Stimulated activated naive CD4-positive, alpha-beta T cell treated with Interleukin-2 at 50 U/mL for 16 hours (primary cell): ENCODE data around the gene NUDT1.

Source experiments
- DNase-seq: peaks from one replicate; lab custom pipeline; 2025; lab: John Stamatoyannopoulos, UW

NUDT1 gene

DNA sequence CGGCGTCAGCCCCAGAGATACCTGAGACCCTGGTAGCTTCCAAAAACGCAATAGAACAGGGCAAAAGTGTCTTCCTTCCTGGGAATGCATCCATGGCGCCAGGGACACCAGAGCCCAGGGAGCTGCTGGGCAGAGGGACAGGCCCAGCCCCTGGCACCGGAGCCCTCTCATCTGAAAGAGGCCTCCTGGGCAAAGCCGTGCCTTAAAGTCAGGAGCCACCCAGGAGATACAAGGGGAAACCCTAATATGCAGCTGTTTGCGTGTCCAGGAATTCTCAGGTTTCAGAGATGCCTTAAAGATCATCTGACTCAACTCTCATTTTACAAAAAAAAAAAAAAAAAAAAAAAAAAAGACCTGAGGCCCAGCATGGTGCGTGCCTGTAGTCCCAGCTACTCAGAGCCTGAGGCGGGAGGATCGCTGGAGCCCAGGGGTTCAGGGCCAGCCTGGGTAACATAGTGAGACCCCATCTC lies 28.0 kb downstream of the NUDT1 start:
- no peak for DNase-seq

DNA sequence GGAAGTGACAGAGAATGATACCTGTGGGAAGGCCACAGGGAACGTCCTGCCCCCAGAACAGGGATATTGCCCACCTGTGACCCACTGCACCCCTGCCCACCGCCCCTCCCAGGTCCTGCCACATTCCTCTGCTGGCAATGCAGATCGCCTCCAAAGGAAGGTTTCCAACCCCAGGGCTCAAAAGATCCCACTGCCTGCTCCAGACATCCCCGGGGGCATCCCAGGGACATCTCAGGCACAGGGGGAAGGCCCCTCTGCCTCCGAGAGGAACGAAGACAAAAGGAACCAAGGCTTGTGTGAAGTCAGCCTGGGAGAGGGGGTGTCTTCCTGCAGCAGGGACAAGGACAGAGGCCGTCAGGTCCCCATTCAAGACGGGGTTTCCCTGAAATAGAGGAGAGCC lies 28.5 kb downstream of the NUDT1 start:
- no peak for DNase-seq

DNA sequence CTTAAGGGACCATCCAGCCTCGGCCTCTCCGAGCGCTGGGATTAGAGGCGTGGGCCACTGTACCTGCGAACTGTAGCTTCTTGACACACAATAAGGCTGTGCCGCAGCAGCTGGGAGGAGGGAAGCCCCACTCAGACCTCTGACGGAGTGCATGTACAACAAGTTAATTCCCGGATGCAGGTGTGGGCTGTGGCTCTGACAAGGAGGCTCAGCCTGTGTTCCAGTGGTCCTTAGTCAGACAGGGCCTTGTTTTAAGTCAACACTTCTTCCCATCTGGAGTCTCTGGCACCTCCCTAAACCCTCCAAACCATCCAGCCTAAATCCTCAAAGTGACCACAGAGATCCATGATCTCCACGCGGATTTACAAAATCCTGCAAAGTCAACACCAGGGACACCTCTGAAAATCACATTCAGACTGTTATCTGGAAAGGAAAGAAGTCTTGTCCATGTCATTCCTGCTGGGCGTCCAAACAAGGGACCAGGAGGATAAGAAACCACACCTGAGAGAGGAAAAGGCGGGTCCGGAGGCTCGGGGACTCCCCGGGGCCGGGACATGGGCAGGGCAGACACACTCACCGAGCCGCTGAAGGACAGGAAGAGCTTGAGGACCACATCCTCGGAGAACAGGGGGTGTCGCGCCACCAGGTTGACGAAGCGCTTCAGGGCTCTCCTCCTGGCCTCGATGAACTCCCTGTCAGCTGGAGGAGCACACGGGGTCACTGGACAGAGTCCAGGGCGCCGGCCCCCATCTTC lies 29.4 kb downstream of the NUDT1 start:
- DNase-seq: no peak

DNA sequence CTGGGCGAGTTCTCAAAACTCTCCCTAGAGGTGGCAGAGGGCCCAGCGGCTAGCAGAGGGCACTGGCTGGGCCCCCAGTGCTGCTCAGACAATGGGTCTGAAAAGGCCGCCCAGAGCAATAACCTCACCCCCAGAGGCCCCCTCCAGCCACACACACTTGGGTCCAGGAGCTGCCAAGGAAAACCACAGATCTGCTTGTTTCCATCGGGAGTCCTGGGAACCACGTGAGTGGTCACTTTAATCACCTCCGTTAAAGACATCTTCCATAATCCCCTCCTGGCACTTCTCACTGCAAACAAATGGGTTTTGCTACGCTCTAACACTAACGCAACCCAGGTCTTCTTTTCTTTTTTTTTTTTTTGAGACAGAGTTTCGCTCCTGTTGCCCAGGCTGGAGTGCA lies 30.0 kb downstream of the NUDT1 start:
- no peak for DNase-seq

DNA sequence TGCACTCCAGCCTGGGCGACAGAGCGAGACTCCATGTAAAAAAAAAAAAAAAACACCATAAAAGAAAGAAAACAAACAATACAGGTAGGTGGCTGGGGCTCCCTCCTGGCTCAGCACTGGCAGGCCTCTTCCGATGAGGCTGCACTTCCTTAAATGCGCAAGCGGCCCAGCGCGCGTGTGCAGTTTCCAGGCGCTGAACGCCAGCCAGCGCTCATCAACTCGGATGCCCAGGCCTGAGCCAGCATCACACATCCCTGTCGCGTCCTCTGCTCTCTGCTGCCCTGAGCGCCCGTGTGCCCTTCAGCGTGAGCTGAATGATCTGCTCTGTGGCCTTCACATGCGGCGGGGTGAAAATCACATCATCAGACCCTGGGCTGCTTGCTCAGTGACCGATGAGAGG lies 31.8 kb downstream of the NUDT1 start:
- DNase-seq: no peak

DNA sequence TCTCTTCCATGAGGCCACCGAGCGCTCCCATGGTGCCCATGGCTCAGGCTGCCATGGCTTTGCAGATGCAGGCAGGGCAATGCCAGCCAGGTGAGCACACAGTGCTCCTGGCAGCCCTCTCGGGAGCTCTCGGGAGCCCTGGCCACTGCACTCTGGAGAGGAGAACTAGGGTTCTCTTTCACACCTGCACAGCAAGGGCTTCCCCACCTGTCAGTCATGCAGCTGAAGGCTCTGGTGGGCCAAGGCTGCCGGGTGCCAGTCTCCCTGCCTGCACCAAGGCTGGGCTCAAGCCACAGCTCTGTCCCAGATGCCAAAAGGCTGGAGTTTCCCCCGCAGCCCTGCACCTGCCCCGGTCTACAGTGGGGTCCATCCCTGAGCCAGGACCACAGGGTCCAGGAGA lies 32.6 kb downstream of the NUDT1 start:
- DNase-seq: no peak

- no peak for DNase-seq
Observed at GRCh38 chr7:2275101-2275500, 33.1 kb downstream of the NUDT1 start.

- no peak for DNase-seq
Observed at GRCh38 chr7:2276107-2276506, 34.1 kb downstream of the NUDT1 start.

DNA sequence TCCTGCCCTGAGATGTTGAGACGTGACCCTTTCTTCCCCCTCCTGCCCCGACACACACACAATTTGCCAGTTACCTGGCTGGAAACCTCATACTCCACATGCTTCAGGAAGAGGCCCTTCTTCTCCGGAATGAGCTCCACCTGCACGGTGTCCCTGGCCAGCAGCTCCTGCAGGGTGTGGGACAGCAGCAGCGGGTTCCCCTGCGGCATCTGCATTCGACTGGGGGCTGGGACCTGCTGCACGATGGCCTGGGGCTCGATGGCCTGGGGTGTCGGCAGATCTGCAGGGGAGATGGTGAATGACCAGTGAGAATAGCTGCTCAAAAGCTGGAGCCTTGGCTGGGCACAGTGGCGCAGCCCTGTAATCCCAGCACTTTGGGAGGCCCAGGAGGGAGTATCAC lies 36.0 kb downstream of the NUDT1 start:
- DNase-seq: no peak

- no peak for DNase-seq
Observed at GRCh38 chr7:2279896-2280295, 37.9 kb downstream of the NUDT1 start.

DNA sequence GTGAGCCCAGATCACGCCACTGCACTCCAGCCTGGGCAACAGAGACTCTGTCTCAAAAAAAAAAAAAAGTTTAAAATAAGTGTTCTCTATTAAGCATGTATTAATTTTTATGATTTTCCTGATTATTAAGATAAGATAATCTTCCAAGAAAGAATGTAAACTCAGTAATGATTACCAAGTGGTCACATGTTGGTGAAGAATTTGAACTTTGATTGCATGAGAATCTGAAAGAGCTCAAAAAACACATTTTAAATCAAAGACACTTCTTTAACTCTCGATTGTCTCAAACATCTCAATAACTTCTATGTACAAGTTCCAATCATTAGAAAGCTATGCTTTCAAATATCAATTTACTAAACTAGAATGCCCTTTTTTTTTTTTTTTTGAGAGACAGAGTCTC lies 38.4 kb downstream of the NUDT1 start:
- no peak for DNase-seq

DNA sequence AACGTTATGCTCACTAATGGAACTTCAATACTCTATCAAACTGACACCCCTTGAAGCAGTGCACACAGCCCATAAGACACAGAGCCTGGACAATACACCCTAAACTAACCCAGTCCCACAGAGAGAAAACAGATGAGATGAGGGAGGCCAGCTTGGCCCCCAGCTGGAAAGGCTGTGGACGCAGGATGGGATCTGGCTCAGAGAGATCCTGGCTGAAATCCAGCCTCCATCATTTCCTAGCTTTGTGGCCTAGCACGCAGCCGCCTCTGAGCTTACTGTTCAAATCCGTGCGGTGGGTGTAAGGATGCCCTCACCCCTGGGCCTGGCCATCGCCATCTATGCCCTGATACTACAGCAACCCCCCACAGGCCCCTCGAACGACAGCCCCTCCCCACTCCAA lies 39.5 kb downstream of the NUDT1 start:
- no peak for DNase-seq

GRCh38 chr7:2282185-2282751 lies 40.2 kb downstream of the NUDT1 start:
- DNase-seq: no peak

GRCh38 chr7:2283074-2283473 lies 41.0 kb downstream of the NUDT1 start:
- no peak for DNase-seq

- DNase-seq: no peak
Observed at GRCh38 chr7:2287745-2288144, 45.7 kb downstream of the NUDT1 start.

DNA sequence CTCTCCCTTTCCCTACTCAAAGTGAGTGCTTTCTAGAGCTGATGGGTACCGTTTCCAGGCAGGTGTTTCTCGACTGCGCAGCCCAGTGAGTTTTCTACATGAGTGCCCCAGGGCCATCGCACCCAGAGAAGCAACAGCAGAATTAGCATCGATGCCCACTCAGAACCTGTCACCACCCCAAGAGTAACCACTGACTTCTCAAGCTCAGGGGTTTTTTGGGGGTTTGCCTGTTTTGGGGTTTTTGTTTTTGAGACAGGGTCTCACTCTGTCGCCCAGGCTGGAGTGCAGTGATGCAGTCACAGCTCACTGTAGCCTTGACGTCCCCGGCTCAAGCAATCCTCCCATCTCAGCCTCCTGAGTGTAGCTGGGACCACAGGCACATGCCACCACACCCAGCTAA lies 46.5 kb downstream of the NUDT1 start:
- DNase-seq: no peak

DNA sequence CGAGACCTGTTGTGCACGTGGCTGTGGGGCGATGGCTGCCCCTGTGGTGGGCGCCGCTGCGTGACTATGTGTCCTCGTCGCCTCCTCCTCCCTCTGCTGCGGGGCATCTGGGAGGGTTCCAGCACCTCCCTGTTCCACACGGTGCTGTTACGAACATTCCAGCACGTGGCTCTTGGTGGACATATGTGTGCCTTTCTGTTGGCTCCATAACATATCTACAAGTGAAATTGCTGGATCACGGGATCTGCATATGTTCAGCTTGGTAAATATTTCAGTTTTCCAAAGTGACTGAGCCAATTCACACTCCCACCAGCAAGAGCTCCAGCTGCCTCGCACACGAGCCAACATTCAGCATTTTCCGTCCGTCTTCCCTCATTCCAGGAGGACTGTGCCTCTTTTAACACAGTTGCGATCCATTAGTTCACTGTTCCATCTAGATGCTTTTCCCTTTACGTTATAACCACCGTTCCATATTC lies 47.1 kb downstream of the NUDT1 start:
- DNase-seq: no peak

- no peak for DNase-seq
Observed at GRCh38 chr7:2289621-2290020, 47.6 kb downstream of the NUDT1 start.

DNA sequence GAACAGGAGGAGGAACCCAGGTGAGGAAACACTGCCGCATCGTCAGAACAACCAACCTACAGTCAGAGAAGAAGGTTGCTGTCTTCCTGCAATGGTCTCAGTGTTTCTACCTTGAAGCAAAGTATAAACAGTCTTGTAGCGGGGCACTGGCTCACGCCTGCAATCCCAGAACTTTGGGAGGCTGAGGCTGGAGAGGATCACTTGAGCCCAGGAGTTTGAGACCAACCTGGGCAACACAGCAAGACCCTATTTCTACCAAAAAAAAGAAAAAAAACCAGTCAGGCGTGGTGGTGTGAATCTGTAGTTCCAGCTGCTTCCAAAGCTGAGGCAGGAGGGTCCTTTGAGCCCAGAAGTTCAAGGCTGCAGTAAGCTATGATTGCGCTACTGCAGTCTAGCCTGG lies 48.9 kb downstream of the NUDT1 start:
- DNase-seq: no peak

GRCh38 chr7:2295936-2296620 lies 54.1 kb downstream of the NUDT1 start:
- DNase-seq: no peak

DNA sequence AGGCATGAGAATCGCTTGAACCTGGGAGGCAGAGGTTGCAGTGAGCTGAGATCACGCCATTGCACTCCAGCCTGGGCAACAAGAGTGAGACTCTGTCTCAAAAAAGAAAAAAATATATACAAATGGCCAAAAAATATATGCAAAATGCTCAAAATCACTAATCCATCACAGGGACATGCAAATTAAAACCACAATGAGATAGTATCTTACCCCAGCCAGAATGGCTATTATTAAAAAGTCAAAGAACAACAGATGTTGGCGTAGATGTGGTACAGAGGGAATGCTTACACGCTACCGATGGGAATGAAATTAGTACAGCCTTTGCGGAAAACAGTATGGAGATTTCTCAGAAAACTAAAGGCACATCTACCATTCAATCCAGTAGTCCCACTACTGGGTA lies 54.8 kb downstream of the NUDT1 start:
- DNase-seq: no peak

DNA sequence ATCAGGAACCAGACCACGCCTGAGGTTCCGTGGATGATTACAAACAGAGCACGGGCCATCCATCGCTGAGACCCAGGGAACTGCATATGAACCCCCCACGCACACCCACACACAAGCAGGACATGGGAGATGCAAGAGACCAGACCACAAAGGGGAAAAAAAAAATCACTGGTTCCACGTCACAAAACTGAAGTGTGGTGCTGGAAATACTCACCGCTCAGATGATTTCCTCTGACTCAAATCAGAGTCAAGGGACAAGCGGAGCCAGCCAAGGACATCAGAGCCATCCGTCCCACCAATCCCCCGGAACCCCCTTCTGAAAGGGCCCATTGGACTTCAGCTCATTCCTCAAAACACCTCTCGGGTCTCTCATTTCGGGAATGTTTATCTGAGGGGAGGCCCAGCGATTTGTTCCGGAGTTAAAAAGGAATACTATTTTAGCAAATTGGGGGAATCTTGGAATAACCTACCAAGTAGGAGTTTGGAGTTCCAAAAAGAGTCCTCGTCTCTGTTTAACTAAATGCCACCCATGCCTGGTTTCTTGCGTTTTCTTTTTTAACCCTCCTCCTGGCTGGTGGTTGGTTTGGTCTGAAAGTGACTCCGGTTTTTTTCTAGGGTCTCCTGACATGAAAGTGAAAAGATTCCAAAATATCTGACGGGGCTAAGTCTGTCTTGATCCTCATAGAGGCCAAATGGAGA lies 57.3 kb downstream of the NUDT1 start:
- DNase-seq: peak; percentile 10
